ENCODE measurements around the gene PRCC.

DNA sequence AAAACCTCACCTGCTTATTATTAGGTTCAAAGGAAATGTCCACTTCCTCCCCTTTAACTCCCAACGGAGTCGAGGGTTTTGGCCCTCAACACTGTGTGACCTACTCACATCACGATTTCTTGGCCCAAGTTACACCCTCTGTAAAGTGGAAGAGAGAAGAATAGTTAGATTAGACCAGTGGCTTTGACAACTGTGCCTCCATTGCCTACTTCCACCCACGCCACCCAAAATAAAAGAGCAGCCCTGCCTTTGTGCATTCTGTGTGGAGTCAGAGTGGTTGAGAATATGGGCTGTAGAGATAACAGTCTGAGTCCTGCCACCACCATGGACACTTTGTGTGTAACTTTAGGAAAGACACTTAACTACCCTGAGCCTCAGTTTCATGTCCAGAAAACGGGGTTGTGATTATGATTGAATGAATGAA lies 11.8 kb upstream of the PRCC start:
- TF ChIP-seq, protein P1, sequence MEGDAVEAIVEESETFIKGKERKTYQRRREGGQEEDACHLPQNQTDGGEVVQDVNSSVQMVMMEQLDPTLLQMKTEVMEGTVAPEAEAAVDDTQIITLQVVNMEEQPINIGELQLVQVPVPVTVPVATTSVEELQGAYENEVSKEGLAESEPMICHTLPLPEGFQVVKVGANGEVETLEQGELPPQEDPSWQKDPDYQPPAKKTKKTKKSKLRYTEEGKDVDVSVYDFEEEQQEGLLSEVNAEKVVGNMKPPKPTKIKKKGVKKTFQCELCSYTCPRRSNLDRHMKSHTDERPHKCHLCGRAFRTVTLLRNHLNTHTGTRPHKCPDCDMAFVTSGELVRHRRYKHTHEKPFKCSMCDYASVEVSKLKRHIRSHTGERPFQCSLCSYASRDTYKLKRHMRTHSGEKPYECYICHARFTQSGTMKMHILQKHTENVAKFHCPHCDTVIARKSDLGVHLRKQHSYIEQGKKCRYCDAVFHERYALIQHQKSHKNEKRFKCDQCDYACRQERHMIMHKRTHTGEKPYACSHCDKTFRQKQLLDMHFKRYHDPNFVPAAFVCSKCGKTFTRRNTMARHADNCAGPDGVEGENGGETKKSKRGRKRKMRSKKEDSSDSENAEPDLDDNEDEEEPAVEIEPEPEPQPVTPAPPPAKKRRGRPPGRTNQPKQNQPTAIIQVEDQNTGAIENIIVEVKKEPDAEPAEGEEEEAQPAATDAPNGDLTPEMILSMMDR (IDR thresholded peaks at IDR 0.05), result no peak
- TF ChIP-seq POLR2A (IDR thresholded peaks at IDR 0.05), result no peak
